Measurements from ENCODE around the gene TTC23L.
"Not testable (repeated sequence)": the region's sequence is repeated elsewhere in the genome, so short reads cannot be mapped to it uniquely, and the experiment has no call there.

Gene TTC23L

DNA sequence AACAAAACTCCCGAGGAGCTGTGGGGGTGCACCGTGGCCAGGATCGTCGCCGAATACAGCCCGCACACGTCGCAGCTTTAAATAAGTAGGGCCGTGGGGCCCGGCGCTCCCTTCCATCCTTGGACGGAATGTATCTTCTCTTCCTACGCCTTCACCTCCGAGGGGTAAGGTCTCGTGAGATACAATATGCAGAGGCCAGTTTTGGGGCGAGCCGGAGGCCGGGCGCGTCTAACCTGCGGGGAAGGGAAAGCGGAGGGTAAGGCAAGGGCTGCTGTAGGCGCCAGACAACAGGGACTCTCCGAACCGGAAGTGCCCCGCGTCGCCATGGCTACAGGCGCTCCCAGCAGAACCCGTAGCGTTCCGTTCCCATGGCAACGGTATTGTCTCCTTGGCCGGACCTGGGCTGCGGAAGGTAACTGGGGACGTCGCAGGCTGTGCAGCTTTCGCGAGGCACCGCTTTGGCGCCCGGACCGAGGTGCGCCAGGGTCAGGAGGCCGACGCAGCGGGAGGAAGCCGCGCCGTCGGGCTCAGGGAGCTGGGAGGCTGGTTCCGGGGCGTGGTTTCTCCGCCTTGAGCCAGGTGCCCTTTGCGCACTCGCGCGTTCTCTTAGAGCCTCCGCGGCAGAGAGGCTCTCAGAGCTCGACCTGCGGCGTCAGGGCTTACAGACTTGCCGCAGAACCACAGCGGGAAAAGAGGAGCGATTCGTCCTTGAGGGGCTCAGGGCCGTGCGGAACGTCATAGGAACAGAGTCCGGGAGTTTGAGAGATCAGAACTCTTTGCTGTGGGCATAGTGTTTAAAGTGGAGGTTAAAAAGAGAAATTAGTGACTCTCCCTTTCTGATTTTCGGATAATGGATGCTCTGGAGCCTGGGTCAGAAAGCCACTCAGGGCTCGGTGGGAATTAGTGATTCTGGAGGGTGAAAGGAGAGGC lies at the start of gene TTC23L:
Gene TTC23L, plus strand, starts transcription at position 380 of the 930 bp plus-strand sequence. CDS start 1,508 bp downstream, outside the sequence.
- peak in 54 of 56 donors; percentile 25 to 87 (median 71) for DNase-seq

DNA sequence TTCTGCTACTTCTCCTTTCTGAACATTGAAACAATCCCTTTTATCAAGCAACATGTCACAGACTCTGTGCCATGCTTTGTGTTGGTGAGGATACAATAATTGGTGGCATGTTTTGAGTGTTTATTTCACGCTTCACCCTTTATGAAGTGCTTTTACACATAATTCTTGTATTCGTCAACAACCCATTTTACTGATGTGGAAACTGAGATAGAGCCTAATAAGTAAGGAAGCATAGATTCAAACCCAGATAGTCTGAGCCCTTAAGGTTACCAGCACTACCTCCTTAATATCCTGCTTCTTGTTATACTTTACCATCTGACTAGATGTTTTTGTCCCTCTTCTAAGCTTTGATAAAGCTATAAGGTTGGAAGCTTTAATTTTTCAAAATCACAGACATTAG lies 49.3 kb upstream of the TTC23L start:
- DNase-seq = no peak

DNA sequence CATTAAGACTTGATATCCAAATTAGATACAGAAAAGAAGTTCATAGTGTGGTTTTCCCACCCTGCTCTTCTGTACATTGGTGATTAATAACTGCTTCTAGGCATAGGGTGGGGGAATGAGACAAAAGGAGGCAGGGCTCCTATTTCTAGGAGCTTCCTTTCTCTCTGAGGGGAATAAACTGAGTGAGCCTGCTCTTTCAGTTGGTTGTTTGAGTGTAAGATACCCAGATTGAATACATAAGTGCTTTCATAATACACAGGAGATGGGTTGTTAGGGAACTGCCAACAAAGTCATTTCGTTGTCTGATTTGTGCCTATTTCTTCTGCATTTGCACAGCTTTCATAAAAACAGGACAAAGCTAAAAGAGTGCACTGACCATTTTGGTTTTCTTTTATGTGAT lies 48.9 kb upstream of the TTC23L start:
- no peak for DNase-seq

GRCh38 chr5:34791761-34792244 lies 47.2 kb upstream of the TTC23L start:
- DNase-seq = no peak

DNA sequence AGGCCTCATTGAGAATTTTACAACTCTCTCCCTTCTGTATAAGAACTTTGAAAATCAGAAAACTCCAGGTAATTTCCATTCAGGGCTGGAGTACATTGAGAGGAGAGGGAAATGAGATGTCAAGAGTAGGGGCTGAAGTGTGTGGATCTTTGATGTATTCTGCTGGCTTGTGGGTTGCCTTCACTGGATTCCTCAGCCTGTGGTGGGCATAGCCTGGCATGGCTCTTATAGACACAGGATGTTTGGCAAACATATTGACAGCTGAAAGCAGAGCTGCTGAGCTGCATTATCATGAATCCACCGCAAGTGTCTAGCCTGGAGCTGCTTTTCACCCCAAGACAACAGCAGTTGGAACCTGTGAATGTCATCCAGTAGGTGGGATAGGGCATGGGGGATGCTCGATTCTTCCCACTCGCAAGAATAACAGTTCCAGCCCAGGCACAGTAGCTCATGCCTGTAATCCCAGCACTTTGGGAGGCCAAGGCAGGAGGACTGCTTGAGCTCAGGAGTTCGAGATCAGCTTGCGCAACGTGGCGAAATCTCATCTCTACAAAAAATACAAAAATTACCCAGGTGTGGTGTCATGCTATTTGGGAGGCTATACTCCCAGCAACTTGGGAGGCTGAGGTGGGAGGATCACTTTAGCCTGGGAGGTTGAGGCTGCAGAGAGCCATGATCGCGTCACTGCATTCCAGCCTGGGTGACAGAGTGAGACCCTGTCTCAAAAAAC lies 36.0 kb upstream of the TTC23L start:
- DNase-seq = no peak

GRCh38 chr5:34803974-34804732 lies 34.8 kb upstream of the TTC23L start:
- DNase-seq = no peak

- no peak for DNase-seq
Measured at GRCh38 chr5:34804913-34805312, 34.1 kb upstream of the TTC23L start.

- no peak for DNase-seq
Measured at GRCh38 chr5:34806532-34806931, 32.4 kb upstream of the TTC23L start.

DNA sequence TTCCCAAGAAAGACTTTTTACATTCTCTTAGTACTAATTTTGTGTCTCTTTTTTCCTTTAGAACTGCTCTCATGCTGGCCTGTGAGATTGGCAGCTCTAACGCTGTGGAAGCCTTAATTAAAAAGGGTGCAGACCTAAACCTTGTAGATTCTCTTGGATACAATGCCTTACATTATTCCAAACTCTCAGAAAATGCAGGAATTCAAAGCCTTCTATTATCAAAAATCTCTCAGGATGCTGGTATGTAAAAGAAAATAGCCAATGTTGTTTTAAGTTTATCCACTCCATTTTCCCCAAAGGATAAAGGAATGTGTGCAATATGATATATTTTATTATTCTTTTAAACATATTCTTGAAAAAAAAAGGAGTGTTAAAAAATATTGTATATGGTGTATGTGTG lies 27.3 kb upstream of the TTC23L start:
- no peak for DNase-seq

DNA sequence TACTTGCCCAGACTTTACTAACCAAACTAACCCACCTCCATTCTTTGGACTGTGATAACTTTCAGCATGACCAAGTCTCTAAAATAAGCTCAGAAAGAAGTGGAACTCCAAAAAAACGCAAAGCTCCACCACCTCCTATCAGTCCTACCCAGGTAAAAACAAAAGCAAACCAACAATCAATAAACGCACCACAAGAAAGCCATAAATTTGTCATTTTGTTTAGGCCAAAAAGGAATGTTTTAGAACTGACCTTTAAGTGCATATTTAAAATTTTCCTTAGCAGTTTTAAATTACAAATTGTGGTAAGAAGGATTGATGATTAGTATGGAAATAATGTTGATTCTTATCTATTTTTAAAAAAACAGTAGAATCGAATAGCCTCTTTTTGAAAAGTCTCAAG lies 25.5 kb upstream of the TTC23L start:
- no peak for DNase-seq

- no peak for DNase-seq
Measured at GRCh38 chr5:34817558-34818351, 21.2 kb upstream of the TTC23L start.

- DNase-seq = no peak
Measured at GRCh38 chr5:34818717-34819116, 20.2 kb upstream of the TTC23L start.

- DNase-seq = no peak
Measured at GRCh38 chr5:34820593-34820992, 18.4 kb upstream of the TTC23L start.

DNA sequence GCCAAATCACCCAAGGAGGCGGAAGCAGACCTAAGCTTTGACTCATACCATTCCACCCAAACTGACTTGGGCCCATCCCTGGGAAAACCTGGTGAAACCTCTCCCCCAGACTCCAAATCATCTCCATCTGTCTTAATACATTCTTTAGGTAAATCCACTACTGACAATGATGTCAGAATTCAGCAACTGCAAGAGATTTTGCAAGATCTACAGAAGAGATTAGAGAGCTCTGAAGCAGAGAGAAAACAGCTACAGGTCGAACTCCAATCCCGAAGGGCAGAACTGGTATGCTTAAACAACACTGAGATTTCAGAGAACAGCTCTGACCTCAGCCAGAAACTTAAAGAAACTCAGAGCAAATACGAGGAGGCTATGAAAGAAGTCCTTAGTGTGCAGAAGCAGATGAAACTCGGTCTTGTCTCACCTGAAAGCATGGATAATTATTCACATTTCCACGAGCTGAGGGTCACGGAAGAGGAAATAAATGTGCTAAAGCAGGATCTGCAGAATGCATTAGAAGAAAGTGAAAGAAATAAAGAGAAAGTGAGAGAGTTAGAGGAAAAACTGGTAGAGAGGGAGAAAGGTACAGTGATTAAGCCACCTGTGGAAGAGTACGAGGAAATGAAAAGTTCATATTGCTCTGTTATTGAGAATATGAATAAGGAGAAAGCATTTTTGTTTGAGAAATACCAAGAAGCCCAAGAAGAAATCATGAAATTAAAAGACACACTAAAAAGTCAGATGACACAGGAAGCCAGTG lies 15.8 kb upstream of the TTC23L start:
- DNase-seq = no peak

DNA sequence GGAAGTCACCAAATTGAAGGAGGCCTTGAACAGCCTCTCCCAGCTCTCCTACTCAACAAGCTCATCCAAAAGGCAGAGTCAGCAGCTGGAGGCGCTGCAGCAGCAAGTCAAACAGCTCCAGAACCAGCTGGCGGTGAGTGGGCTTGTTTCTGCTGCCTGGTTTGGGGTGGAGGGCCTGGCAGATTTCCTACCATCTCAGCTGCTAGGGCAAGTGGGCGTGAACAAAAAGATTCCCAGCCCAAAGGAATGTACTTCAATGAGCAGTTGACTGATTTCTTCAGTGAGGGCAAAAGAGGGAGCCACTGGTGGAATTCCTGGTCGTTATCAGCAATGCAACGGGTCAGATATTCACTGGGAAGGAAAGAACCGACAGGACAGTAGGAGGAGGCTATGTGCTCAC lies 12.6 kb upstream of the TTC23L start:
- no peak for DNase-seq

GRCh38 chr5:34827588-34828506 lies 11.1 kb upstream of the TTC23L start:
- no peak for DNase-seq

DNA sequence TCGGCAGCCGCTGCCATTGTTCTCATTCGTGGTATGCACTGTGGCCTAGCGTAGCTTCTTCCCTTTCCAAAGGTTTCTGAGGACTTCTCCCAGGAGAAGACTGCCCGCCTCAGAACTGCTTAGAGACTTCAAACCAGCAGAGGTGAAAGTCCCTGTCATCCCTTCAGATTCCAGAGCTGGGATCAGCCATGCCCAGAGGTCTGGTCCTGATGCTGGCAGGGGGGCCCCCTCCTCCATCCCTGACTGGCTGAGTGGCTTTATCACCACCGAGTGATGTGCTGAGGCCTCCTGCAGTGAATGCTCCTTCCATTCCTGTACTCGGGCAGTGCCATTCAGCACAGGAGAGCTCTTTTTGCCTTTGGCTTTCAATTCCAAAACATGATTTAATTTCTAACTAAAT lies 8.1 kb upstream of the TTC23L start:
- DNase-seq = not testable (repeated sequence)

DNA sequence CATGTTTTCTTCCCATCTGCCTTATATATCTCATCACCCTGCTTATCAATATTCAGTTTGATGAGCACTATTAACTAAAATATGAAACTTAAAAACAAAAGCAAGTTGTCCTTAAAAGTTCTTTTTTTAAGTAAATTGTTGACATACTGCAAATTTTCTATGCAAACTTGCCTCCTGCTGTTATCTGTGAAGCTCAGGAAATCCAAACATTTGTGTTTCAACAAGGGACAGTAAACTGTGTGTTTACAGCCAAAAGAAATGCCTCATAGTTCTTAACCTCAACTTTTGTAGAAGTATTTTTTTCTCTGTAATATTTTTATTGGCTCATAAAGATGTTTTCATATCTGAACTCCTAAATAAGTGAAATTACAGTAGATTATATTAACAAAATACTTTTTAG lies 7.7 kb upstream of the TTC23L start:
- DNase-seq = no peak

- no peak for DNase-seq
Measured at GRCh38 chr5:34832568-34832967, 6.4 kb upstream of the TTC23L start.
